K562 (cell line): ENCODE measurements around the gene MLIP. TPM values are rescaled to one million over a fixed set of nuclear protein-coding genes. Genes with fewer than 3 reads are reported as not detected.
A peak's percentile ranks its signal among the peaks of the same experiment; 100 is the strongest.

Experiments
- ATAC-seq: fragments of 200-7000 bp; cut with Tn5 transposase; 3 replicates; pipeline ENCODE4 v1.9.1; 2020; ENCODE audit warnings: moderate library complexity
- BruUV-seq: library from RNA; stranded (reverse); fragments of 400-500 nt; replicated peaks from 2 replicates; lab custom pipeline; 2021; lab: Mats Ljungman, UMichigan
- CTCF ChIA-PET: fragments of 300-600 bp; formaldehyde crosslinking; extraction: SDS; loops from one replicate; lab custom pipeline; 2021; ENCODE audit warnings: low intra/inter-chr PET ratio; lab: Yijun Ruan, JAX
- POLR2A ChIA-PET: fragments of 300-600, 350-650 bp; sonication (Branson Sonifier 250); formaldehyde crosslinking; extraction: SDS; loops from one replicate; lab custom pipeline; 2021; ENCODE audit warnings: antibody characterized with exemption, inconsistent platforms; lab: Yijun Ruan, JAX
- DNase-seq, 4 experiments: peaks; one replicate each; pipeline versions ENCODE4 v3.0.0 to v3.0.0-alpha.2; 2011 to 2018; ENCODE audit warnings: low spot score in 3 of 4, mixed read lengths in 3 of 4; ENCODE audit errors: extremely low read depth in 1 of 4
- FAIRE-seq: peaks from 2 replicates; lab custom pipeline; 2011; peaks lifted over from hg19 to GRCh38; lab: Jason Lieb, UNC
- H2AFZ ChIP-seq: 2 replicates; pipeline ENCODE4 v1.6.0; 2011; ENCODE audit warnings: low read depth, low read length, control low read depth, inconsistent platforms
- H3K27ac ChIP-seq: fragments of 200-600 bp; 3 replicates; pipeline ENCODE4 v1.8.0; 2011; ENCODE audit warnings: low read depth, mild to moderate bottlenecking, control low read depth, inconsistent platforms, low read length, moderate library complexity, mixed read lengths; ENCODE audit errors: extremely low read depth
- H3K27me3 ChIP-seq, 2 experiments: fragments of 300-600 bp in 1 of 2; 2 replicates in 1 of 2; 3 replicates in 1 of 2; pipeline versions ENCODE4 v1.6.0 to v1.8.0; 2011; ENCODE audit warnings: inconsistent platforms in 2 of 2, low read length in 2 of 2, mild to moderate bottlenecking in 1 of 2, mixed read lengths in 1 of 2, moderate library complexity in 1 of 2; ENCODE audit not compliant: control insufficient read depth in 2 of 2, insufficient read depth in 2 of 2
- H3K36me3 ChIP-seq: fragments of 300-600 bp; 3 replicates; pipeline ENCODE4 v1.8.0; 2011; ENCODE audit warnings: mild to moderate bottlenecking, low read length, inconsistent platforms; ENCODE audit not compliant: control insufficient read depth, insufficient read depth
- H3K4me1 ChIP-seq, 2 experiments: fragments of 200-600 bp in 1 of 2; replicated peaks in 1 of 2; 2 replicates in 1 of 2; 3 replicates in 1 of 2; pipeline versions ENCODE4 v1.5.1 to v1.8.0; 2011; ENCODE audit warnings: inconsistent platforms in 2 of 2, low read length in 2 of 2, mild to moderate bottlenecking in 1 of 2, mixed read lengths in 1 of 2, moderate library complexity in 1 of 2; ENCODE audit not compliant: control insufficient read depth in 2 of 2, insufficient read depth in 2 of 2
- H3K4me2 ChIP-seq: 2 replicates; pipeline ENCODE4 v1.6.1; 2011; ENCODE audit warnings: low read length, control low read depth, inconsistent platforms, mixed read lengths; ENCODE audit not compliant: insufficient read depth
- H3K4me3 ChIP-seq: fragments of 200-600 bp; sonication (generic), shearing (Covaris generic); 2 replicates; pipeline ENCODE4 v1.5.1; 2016; ENCODE audit warnings: control low read depth, inconsistent platforms
- H3K79me2 ChIP-seq: fragments of 200-600 bp; 3 replicates; pipeline ENCODE4 v1.8.0; 2011; ENCODE audit warnings: low read length, inconsistent platforms; ENCODE audit not compliant: control insufficient read depth, insufficient read depth
- H3K9ac ChIP-seq, 2 experiments: 2 replicates each; pipeline versions ENCODE4 v1.6.0 to v1.6.1; 2011; ENCODE audit warnings: low read depth in 2 of 2, low read length in 2 of 2, control low read depth in 1 of 2, inconsistent platforms in 1 of 2, mild to moderate bottlenecking in 1 of 2, mixed read lengths in 1 of 2; ENCODE audit not compliant: insufficient read depth in 1 of 2
- H3K9me1 ChIP-seq: one replicate; pipeline ENCODE4 v1.6.0; 2011; ENCODE audit warnings: inconsistent platforms, mild to moderate bottlenecking, low read length, moderate library complexity; ENCODE audit not compliant: control insufficient read depth, insufficient read depth
- H3K9me3 ChIP-seq: replicated peaks from 2 replicates; pipeline ENCODE4 v1.5.1; 2011; ENCODE audit warnings: low read depth, low read length, inconsistent platforms; ENCODE audit not compliant: control insufficient read depth, insufficient read depth
- H4K20me1 ChIP-seq: replicated peaks from 2 replicates; pipeline ENCODE4 v1.6.1; 2011; ENCODE audit warnings: low read length, inconsistent platforms, mixed read lengths; ENCODE audit not compliant: control insufficient read depth, insufficient read depth
- CTCF ChIP-seq, 3 experiments: IDR thresholded peaks in 2 of 3; conservative IDR thresholded peaks in 1 of 3; 2 replicates each; pipeline ENCODE4 v1.5.1; 2011 to 2012; ENCODE audit warnings: low read length in 3 of 3, mild to moderate bottlenecking in 3 of 3, control low read depth in 2 of 3, improper control_type of control experiment in 1 of 3, inconsistent platforms in 1 of 3, low read depth in 1 of 3, mixed read lengths in 1 of 3, moderate library complexity in 1 of 3; ENCODE audit not compliant: insufficient read depth in 2 of 3
- GTF2F1 ChIP-seq: IDR thresholded peaks from 2 replicates; pipeline ENCODE4 v1.6.1; 2011; ENCODE audit warnings: low read depth, low read length, improper control_type of control experiment
- ILK ChIP-seq: fragments of 450-650 bp; IDR thresholded peaks from 2 replicates; pipeline ENCODE4 v1.6.1; 2016; ENCODE audit warnings: missing genetic modification characterization, low read depth, mild to moderate bottlenecking, missing compliant biosample characterization, moderate library complexity, borderline replicate concordance
- SRSF3 ChIP-seq: fragments of 200-400 bp; formaldehyde crosslinking; IDR thresholded peaks from 2 replicates; pipeline ENCODE4 v1.6.1; 2016; ENCODE audit warnings: mild to moderate bottlenecking, low read length, moderate library complexity; ENCODE audit not compliant: insufficient read depth
- U2AF2 ChIP-seq: fragments of 200-400 bp; formaldehyde crosslinking; optimal IDR thresholded peaks from 2 replicates; pipeline ENCODE3; 2017; ENCODE audit warnings: low read depth, mild to moderate bottlenecking, low read length
- WGBS: fragments of 100-300 bp; shearing (Covaris generic); methylation state at CpG from one replicate; pipeline ENCODE4 v1.1.6; 2016; ENCODE audit warnings: low coverage, mixed read lengths; ENCODE audit not compliant: insufficient coverage; ENCODE audit errors: missing lambda C conversion rate; 5-methylcytosine and 5-hydroxymethylcytosine counted together
- in situ Hi-C: fragments of 300-500 bp; cut with MboI; formaldehyde crosslinking; loops from 4 replicates; pipeline ENCODE4 v1.15.0; 2018; ENCODE audit warnings: inconsistent platforms, mixed read lengths
- intact Hi-C: fragments of 100-400 bp; cut with micrococcal nuclease; formaldehyde crosslinking; loops from 2 replicates; pipeline ENCODE4 v1.14.2; 2022
- polyA plus RNA-seq, 8 experiments: library from polyadenylated mRNA; depleted of rRNA in 4 of 8; stranded (reverse) in 5 of 8; unstranded in 3 of 8; fragments of >200 nt; fragmentation: Nextera tagmentation in 2 of 8; fragmentation: Illumina TruSeq in 1 of 8; extraction: Ambion mirVana in 2 of 8; extraction: Trizol in 1 of 8; gene quantifications; 2 replicates each; pipeline versions ENCODE4 v1.2.1 to v1.2.3, GENCODE V29; 2011 to 2014; ENCODE audit warnings: inconsistent platforms in 1 of 8, missing spikeins in 1 of 8
- total RNA-seq, 7 experiments: library from RNA; depleted of rRNA in 6 of 7; stranded (reverse); fragments of >200 nt in 6 of 7; fragmentation: Illumina TruSeq in 2 of 7; extraction: Trizol in 2 of 7; gene quantifications; 2 replicates each; pipeline versions ENCODE4 v1.2.1 to v1.2.3, GENCODE V29; 2011 to 2021; ENCODE audit warnings: low replicate concordance in 1 of 7

Gene MLIP
- total and polyA plus RNA-seq, 9 of the 15 experiments (the other 6 are each of a cell fraction or from before 2014, with no cell fraction given), result not detected

GRCh38 chr6:54266400-54266923 lies 155.2 kb downstream of the MLIP start:
- intact Hi-C loops, result no loop called here
- DNase-seq (no peak), ATAC-seq (no peak), FAIRE-seq (no peak)
- Histone ChIP-seq H2AFZ (no peak overlapping the region), H3K27me3 (no peaks in the 10 kb centered on the region), H4K20me1 (no peaks in the 10 kb centered on the region), H3K4me1 (no peaks in the 10 kb centered on the region), H3K79me2 (no peaks in the 10 kb centered on the region), H3K9me1 (no peaks in the 10 kb centered on the region), H3K27ac (no peak overlapping the region), H3K9me3 (no peaks in the 10 kb centered on the region), H3K4me2 (no peak overlapping the region), H3K4me3 (no peak overlapping the region), H3K9ac (no peak overlapping the region), H3K36me3 (no peaks in the 10 kb centered on the region)
- no TSS peak for BruUV-seq
- ChIA-PET CTCF (no interaction called here), POLR2A (no interaction called here)
- in situ Hi-C loops, result no loop called here
- 1% methylated on average over 5 of the region's 5 CpGs for WGBS
- TF ChIP-seq ILK (tag), result no peak

DNA sequence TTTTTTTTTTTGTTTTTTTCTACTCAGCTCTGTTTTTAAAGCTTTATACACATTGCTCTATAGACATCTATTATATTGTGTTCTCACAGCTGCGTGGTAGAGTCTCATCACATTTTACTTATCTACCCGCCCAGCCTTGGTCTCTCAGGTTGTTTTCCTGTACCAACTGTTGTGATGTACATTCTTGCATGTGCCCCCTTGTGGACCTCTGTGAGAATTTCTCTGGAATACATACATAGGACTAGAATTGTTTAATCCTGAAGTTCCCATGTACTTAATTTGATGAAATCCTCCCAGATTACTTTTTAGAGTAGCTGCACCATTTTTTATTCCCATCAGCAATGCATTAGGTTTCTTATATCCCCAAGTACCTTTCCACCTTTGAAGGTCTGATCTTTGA lies 156.6 kb downstream of the MLIP start:
- Histone ChIP-seq H3K9me1 (no peaks in the 10 kb centered on the region), H3K4me1 (no peaks in the 10 kb centered on the region), H3K27ac (no peak overlapping the region), H3K9ac (no peak overlapping the region), H3K9me3 (no peaks in the 10 kb centered on the region), H3K4me3 (no peak overlapping the region), H3K4me2 (no peak overlapping the region), H3K27me3 (no peaks in the 10 kb centered on the region), H2AFZ (no peak overlapping the region), H3K36me3 (no peaks in the 10 kb centered on the region), H3K79me2 (no peaks in the 10 kb centered on the region), H4K20me1 (no peaks in the 10 kb centered on the region)
- in situ Hi-C loops (no loop called here), intact Hi-C loops (no loop called here)
- DNase-seq, result peak in 2 of 4 experiments; percentile 6 to 7
- ChIA-PET POLR2A (no interaction called here), CTCF (no interaction called here)
- 0% methylated on average over 2 of the region's 2 CpGs for WGBS
- FAIRE-seq, result no peak
- no TSS peak for BruUV-seq
- TF ChIP-seq U2AF2 (no peak), GTF2F1 (no peak), CTCF (IDR thresholded peaks at IDR 0.05 in 2 of 3, conservative IDR thresholded peaks at IDR 0.05 in 1 of 3; ENCODE audit: insufficient read depth in 2 of 3, low read depth in 1 of 3, low read length in 3 of 3) (0 out of 6 replicates have a peak, but pooled peaks of 1 of the 3 experiments have one; percentile 5), SRSF3 (no peak)
- ATAC-seq, result no peak
